Duodenal mucosa (tissue), 2 donors: ENCODE results near the gene CDC42BPA.

ENCODE experiments used
- H3K27ac ChIP-seq: one replicate; pipeline ENCODE4 v1.7.0; 2013; ENCODE audit warnings: low read depth, low read length
- H3K27me3 ChIP-seq, 2 donors: one replicate each; pipeline ENCODE4 v1.7.0; 2013; ENCODE audit warnings: low read length in 2 of 2, control low read depth in 1 of 2; ENCODE audit not compliant: insufficient read depth in 2 of 2, control insufficient read depth in 1 of 2
- H3K36me3 ChIP-seq, 2 donors: one replicate each; pipeline ENCODE4 v1.7.0; 2013; ENCODE audit warnings: low read length in 2 of 2, control low read depth in 1 of 2; ENCODE audit not compliant: insufficient read depth in 2 of 2, control insufficient read depth in 1 of 2
- H3K4me1 ChIP-seq, 2 donors: one replicate each; pipeline ENCODE4 v1.7.0; 2013; ENCODE audit warnings: low read length in 2 of 2, control low read depth in 1 of 2; ENCODE audit not compliant: insufficient read depth in 2 of 2, control insufficient read depth in 1 of 2
- H3K4me3 ChIP-seq, 2 donors: one replicate each; pipeline ENCODE4 v1.7.0; 2013; ENCODE audit warnings: low read length in 2 of 2, low read depth in 1 of 2
- H3K9ac ChIP-seq, 2 donors: one replicate each; pipeline ENCODE4 v1.7.0; 2013; ENCODE audit warnings: low read length in 2 of 2, low read depth in 1 of 2
- H3K9me3 ChIP-seq, 2 donors: one replicate each; pipeline ENCODE4 v1.7.0; 2013; ENCODE audit warnings: low read length in 2 of 2, control low read depth in 1 of 2; ENCODE audit not compliant: control insufficient read depth in 1 of 2

The CDC42BPA gene

GRCh38 chr1:226946841-226947240 lies 371.5 kb downstream of the CDC42BPA start:
- no peak overlapping the region for H3K9ac ChIP-seq
- H3K36me3 ChIP-seq = peaks cover 2 to 6% of the 10 kb centered on the region in 2 donors
- no peaks in the 10 kb centered on the region for H3K27me3 ChIP-seq
- no peaks in the 10 kb centered on the region for H3K9me3 ChIP-seq
- no peak overlapping the region for H3K27ac ChIP-seq
- no peak overlapping the region for H3K4me3 ChIP-seq
- peaks cover 47 to 55% of the 10 kb centered on the region in 2 donors for H3K4me1 ChIP-seq

- Histone ChIP-seq H3K4me1 (peaks cover 50 to 59% of the 10 kb centered on the region in 2 donors), H3K27me3 (no peaks in the 10 kb centered on the region), H3K27ac (no peak overlapping the region), H3K36me3 (peaks cover 2 to 6% of the 10 kb centered on the region in 2 donors), H3K4me3 (peak overlapping the region in 1 of 2 donors; percentile 37), H3K9me3 (no peaks in the 10 kb centered on the region), H3K9ac (peak overlapping the region in 1 of 2 donors; percentile 27)
These were observed 372.0 kb downstream of the CDC42BPA start for GRCh38 chr1:226946285-226946684.

- Histone ChIP-seq H3K9me3 (no peaks in the 10 kb centered on the region), H3K27me3 (no peaks in the 10 kb centered on the region), H3K4me1 (peaks cover 54 to 63% of the 10 kb centered on the region in 2 donors), H3K36me3 (peaks cover 2 to 6% of the 10 kb centered on the region in 2 donors), H3K4me3 (peak overlapping the region; percentile 37 to 41), H3K9ac (peak overlapping the region; percentile 27 to 58), H3K27ac (peak overlapping the region; percentile 76)
These were observed 372.4 kb downstream of the CDC42BPA start for GRCh38 chr1:226945858-226946245.

GRCh38 chr1:226945106-226945857 lies 373.0 kb downstream of the CDC42BPA start:
- H3K27ac ChIP-seq = peak overlapping the region; percentile 76
- H3K9ac ChIP-seq = peak overlapping the region; percentile 28 to 58
- H3K4me3 ChIP-seq = peak overlapping the region; percentile 37 to 41
- no peaks in the 10 kb centered on the region for H3K9me3 ChIP-seq
- H3K36me3 ChIP-seq = peaks cover 2 to 6% of the 10 kb centered on the region in 2 donors
- H3K4me1 ChIP-seq = peaks cover 58 to 64% of the 10 kb centered on the region in 2 donors
- H3K27me3 ChIP-seq = no peaks in the 10 kb centered on the region

- Histone ChIP-seq H3K4me3 (no peak overlapping the region), H3K36me3 (peaks cover 0 to 2% of the 10 kb centered on the region in 2 donors), H3K27ac (no peak overlapping the region), H3K27me3 (no peaks in the 10 kb centered on the region), H3K4me1 (peaks cover 58 to 64% of the 10 kb centered on the region in 2 donors), H3K9me3 (no peaks in the 10 kb centered on the region), H3K9ac (no peak overlapping the region)
These were observed 374.4 kb downstream of the CDC42BPA start for GRCh38 chr1:226943927-226944326.

- Histone ChIP-seq H3K4me1 (peaks cover 66 to 68% of the 10 kb centered on the region in 2 donors), H3K9ac (no peak overlapping the region), H3K27ac (no peak overlapping the region), H3K27me3 (no peaks in the 10 kb centered on the region), H3K9me3 (no peaks in the 10 kb centered on the region), H3K4me3 (peak overlapping the region in 1 of 2 donors; percentile 18), H3K36me3 (no peaks in the 10 kb centered on the region)
These were observed 375.1 kb downstream of the CDC42BPA start for GRCh38 chr1:226943156-226943555.

- no peak overlapping the region for H3K27ac ChIP-seq
- H3K27me3 ChIP-seq = no peaks in the 10 kb centered on the region
- peak overlapping the region; percentile 5 to 21 for H3K9ac ChIP-seq
- H3K4me1 ChIP-seq = peaks cover 71% of the 10 kb centered on the region in 2 donors
- peak overlapping the region; percentile 24 to 83 for H3K4me3 ChIP-seq
- H3K36me3 ChIP-seq = no peaks in the 10 kb centered on the region
- no peaks in the 10 kb centered on the region for H3K9me3 ChIP-seq
These were observed 375.9 kb downstream of the CDC42BPA start for GRCh38 chr1:226942392-226942791.

GRCh38 chr1:226940806-226941067 lies 377.6 kb downstream of the CDC42BPA start:
- Histone ChIP-seq H3K9ac (peak overlapping the region; percentile 43 to 74), H3K4me3 (peak overlapping the region; percentile 83 to 95), H3K36me3 (no peaks in the 10 kb centered on the region), H3K9me3 (no peaks in the 10 kb centered on the region), H3K27ac (no peak overlapping the region), H3K4me1 (peaks cover 55 to 60% of the 10 kb centered on the region in 2 donors), H3K27me3 (no peaks in the 10 kb centered on the region)

GRCh38 chr1:226940029-226940805 lies 378.1 kb downstream of the CDC42BPA start, which contains the start of gene COQ8A:
TSS of gene COQ8A (plus strand) at chr1:226940294. CDS start at chr1:226961386, 21,092 bp downstream.
- H3K4me3 ChIP-seq = peak within 1 kb of the TSS; percentile 83 to 95
- H3K27me3 ChIP-seq = no peaks in the 10 kb centered on the region
- H3K9ac ChIP-seq = peak within 1 kb of the TSS; percentile 89 to 97
- no peaks in the 10 kb centered on the region for H3K36me3 ChIP-seq
- H3K4me1 ChIP-seq = peaks cover 50 to 54% of the 10 kb centered on the region in 2 donors
- peaks cover 0 to 3% of the 10 kb centered on the region in 2 donors for H3K9me3 ChIP-seq
- H3K27ac ChIP-seq = peak within 1 kb of the TSS; percentile 97
